Measurements from ENCODE around the gene ELOVL6.

- TF ChIP-seq CTCF (IDR thresholded peaks at IDR 0.05; ENCODE audit: low read depth, low read length) (no peak), POLR2A (IDR thresholded peaks at IDR 0.05; ENCODE audit: extremely low read depth, insufficient read length) (no peak), MYC (IDR thresholded peaks at IDR 0.05; ENCODE audit: low read depth, low read length) (no peak)
Measured at GRCh38 chr4:110108422-110108821, 90.0 kb downstream of the ELOVL6 start.

All from NB4 (cell line).